H9 (cell line): ENCODE results near the gene DNASE1. TPM values are rescaled to one million over a fixed set of nuclear protein-coding genes. Genes with fewer than 3 reads are reported as not detected.

Source experiments
- DNase-seq: peaks from one replicate; pipeline ENCODE4 v3.0.0-alpha.2; 2017
- H2AFZ ChIP-seq: one replicate; pipeline ENCODE4 v1.6.1; 2013; ENCODE audit warnings: mild to moderate bottlenecking, low read length, control low read depth, moderate library complexity
- H2AK5ac ChIP-seq: 2 replicates; pipeline ENCODE4 v1.6.1; 2013; ENCODE audit warnings: low read length, control low read depth, mixed read lengths; ENCODE audit not compliant: insufficient read length
- H2BK120ac ChIP-seq: one replicate; pipeline ENCODE4 v1.6.1; 2013; ENCODE audit warnings: low read depth, mild to moderate bottlenecking, low read length, control low read depth, inconsistent platforms; ENCODE audit not compliant: poor library complexity, severe bottlenecking
- H2BK12ac ChIP-seq: 2 replicates; pipeline ENCODE4 v1.6.1; 2013; ENCODE audit warnings: low read length, control low read depth, mixed read lengths, low read depth; ENCODE audit not compliant: insufficient read length
- H2BK15ac ChIP-seq: 2 replicates; pipeline ENCODE4 v1.6.1; 2013; ENCODE audit warnings: low read depth, low read length, control low read depth
- H2BK20ac ChIP-seq: one replicate; pipeline ENCODE4 v1.6.1; 2013; ENCODE audit warnings: low read depth, mild to moderate bottlenecking, low read length, control low read depth, inconsistent platforms; ENCODE audit not compliant: poor library complexity, severe bottlenecking
- H2BK5ac ChIP-seq: 2 replicates; pipeline ENCODE4 v1.6.1; 2013; ENCODE audit warnings: low read length, control low read depth, mixed read lengths; ENCODE audit not compliant: insufficient read length
- H3K14ac ChIP-seq: 2 replicates; pipeline ENCODE4 v1.6.1; 2013; ENCODE audit warnings: low read length, control low read depth; ENCODE audit not compliant: insufficient read depth
- H3K18ac ChIP-seq: 2 replicates; pipeline ENCODE4 v1.6.1; 2013; ENCODE audit warnings: low read depth, mild to moderate bottlenecking, mixed read lengths, low read length, control low read depth; ENCODE audit not compliant: insufficient read length
- H3K23ac ChIP-seq: 2 replicates; pipeline ENCODE4 v1.6.1; 2013; ENCODE audit warnings: low read length, control low read depth, mixed read lengths, low read depth; ENCODE audit not compliant: insufficient read length
- H3K23me2 ChIP-seq: 2 replicates; pipeline ENCODE4 v1.6.1; 2013; ENCODE audit warnings: low read depth, mild to moderate bottlenecking, mixed read lengths, low read length, control low read depth; ENCODE audit not compliant: insufficient read length, poor library complexity, severe bottlenecking
- H3K27ac ChIP-seq: 2 replicates; pipeline ENCODE4 v1.5.1; 2013; ENCODE audit warnings: low read length, control low read depth, mixed read lengths, low read depth; ENCODE audit not compliant: insufficient read length
- H3K27me3 ChIP-seq: 2 replicates; pipeline ENCODE4 v1.6.1; 2013; ENCODE audit warnings: low read length, control low read depth, inconsistent platforms; ENCODE audit not compliant: insufficient read depth
- H3K4ac ChIP-seq: 2 replicates; pipeline ENCODE4 v1.6.1; 2013; ENCODE audit warnings: low read depth, mild to moderate bottlenecking, control low read depth, inconsistent platforms, low read length, moderate library complexity
- H3K4me1 ChIP-seq: 2 replicates; pipeline ENCODE4 v1.6.1; 2013; ENCODE audit warnings: low read length, control low read depth, inconsistent platforms; ENCODE audit not compliant: insufficient read depth
- H3K4me2 ChIP-seq: 2 replicates; pipeline ENCODE4 v1.6.1; 2013; ENCODE audit warnings: low read length, control low read depth, mixed read lengths; ENCODE audit not compliant: insufficient read length, insufficient read depth
- H3K56ac ChIP-seq: 2 replicates; pipeline ENCODE4 v1.6.1; 2013; ENCODE audit warnings: low read depth, mild to moderate bottlenecking, mixed read lengths, low read length, control low read depth; ENCODE audit not compliant: insufficient read length
- H3K79me1 ChIP-seq: 2 replicates; pipeline ENCODE4 v1.6.1; 2013; ENCODE audit warnings: low read depth, mild to moderate bottlenecking, moderate library complexity, low read length, control low read depth, inconsistent platforms; ENCODE audit not compliant: insufficient read depth, poor library complexity, severe bottlenecking
- H3K79me2 ChIP-seq: 2 replicates; pipeline ENCODE4 v1.6.1; 2013; ENCODE audit warnings: low read length, control low read depth, inconsistent platforms; ENCODE audit not compliant: insufficient read depth
- H3K9ac ChIP-seq: 2 replicates; pipeline ENCODE4 v1.6.1; 2013; ENCODE audit warnings: low read length, control low read depth, mixed read lengths; ENCODE audit not compliant: insufficient read length; ENCODE audit errors: extremely low read depth
- H3K9me3 ChIP-seq: one replicate; pipeline ENCODE4 v1.6.1; 2013; ENCODE audit warnings: low read depth, low read length, inconsistent platforms; ENCODE audit not compliant: control insufficient read depth
- H3T11ph ChIP-seq: one replicate; pipeline ENCODE4 v1.6.1; 2013; ENCODE audit warnings: mild to moderate bottlenecking, low read length, control low read depth, inconsistent platforms
- H4K20me1 ChIP-seq: one replicate; pipeline ENCODE4 v1.6.1; 2013; ENCODE audit not compliant: control insufficient read depth, insufficient read length, insufficient read depth
- H4K5ac ChIP-seq: 2 replicates; pipeline ENCODE4 v1.6.1; 2013; ENCODE audit warnings: low read depth, mild to moderate bottlenecking, mixed read lengths, low read length, control low read depth; ENCODE audit not compliant: insufficient read length
- H4K8ac ChIP-seq: replicated peaks from 2 replicates; pipeline ENCODE4 v1.6.1; 2013; ENCODE audit warnings: low read length, control low read depth, mixed read lengths, low read depth; ENCODE audit not compliant: insufficient read length
- H4K91ac ChIP-seq: 2 replicates; pipeline ENCODE4 v1.6.1; 2013; ENCODE audit warnings: low read depth, mild to moderate bottlenecking, moderate library complexity, mixed read lengths, low read length, control low read depth; ENCODE audit not compliant: insufficient read length
- H3K27ac Mint-ChIP-seq, 3 experiments: 2 replicates in 2 of 3; 3 replicates in 1 of 3; pipeline ENCODE4 v1.8.0; 2020 to 2021; ENCODE audit warnings: mixed read lengths in 3 of 3, mild to moderate bottlenecking in 1 of 3, moderate library complexity in 1 of 3
- H3K27me3 Mint-ChIP-seq: 2 replicates; pipeline ENCODE4 v1.8.0; 2021; ENCODE audit warnings: low read depth, mild to moderate bottlenecking, moderate library complexity, mixed read lengths
- H3K36me3 Mint-ChIP-seq, 3 experiments: 2 replicates in 2 of 3; 3 replicates in 1 of 3; pipeline ENCODE4 v1.8.0; 2020 to 2021; ENCODE audit warnings: low read depth in 3 of 3, mixed read lengths in 3 of 3; ENCODE audit not compliant: insufficient read depth in 1 of 3
- H3K4me1 Mint-ChIP-seq, 2 experiments: 2 replicates each; pipeline ENCODE4 v1.8.0; 2020; ENCODE audit warnings: mixed read lengths in 2 of 2
- H3K4me3 Mint-ChIP-seq, 2 experiments: 2 replicates in 1 of 2; 3 replicates in 1 of 2; pipeline ENCODE4 v1.8.0; 2020 to 2021; ENCODE audit warnings: mild to moderate bottlenecking in 2 of 2, mixed read lengths in 2 of 2, moderate library complexity in 1 of 2
- H3K9me3 Mint-ChIP-seq, 2 experiments: 2 replicates in 1 of 2; 3 replicates in 1 of 2; pipeline ENCODE4 v1.8.0; 2020; ENCODE audit warnings: mild to moderate bottlenecking in 2 of 2, mixed read lengths in 2 of 2, moderate library complexity in 1 of 2
- WGBS: extraction: QIAGEN DNeasy Blood & Tissue Kit; methylation state at CpG from one replicate; pipeline ENCODE4 v1.1.7; 2013; ENCODE audit warnings: missing lambda C conversion rate, low lambda C conversion rate, mixed read lengths; ENCODE audit not compliant: insufficient read length; ENCODE audit errors: extremely low coverage; 5-methylcytosine and 5-hydroxymethylcytosine counted together
- total RNA-seq: library from RNA; stranded (reverse); gene quantifications from 2 replicates; pipeline ENCODE4 v1.2.1, GENCODE V29; 2021
- TF ChIP-seq, protein P1 (sequence below): fragments of 200-600 bp; sonication (generic); conservative IDR thresholded peaks from 3 replicates; pipeline ENCODE4 v1.8.0; 2021; ENCODE audit warnings: antibody characterized with exemption, mild to moderate bottlenecking

DNASE1 gene
- total RNA-seq, 1 experiment from 2014 or later, result 10.1 TPM

DNA sequence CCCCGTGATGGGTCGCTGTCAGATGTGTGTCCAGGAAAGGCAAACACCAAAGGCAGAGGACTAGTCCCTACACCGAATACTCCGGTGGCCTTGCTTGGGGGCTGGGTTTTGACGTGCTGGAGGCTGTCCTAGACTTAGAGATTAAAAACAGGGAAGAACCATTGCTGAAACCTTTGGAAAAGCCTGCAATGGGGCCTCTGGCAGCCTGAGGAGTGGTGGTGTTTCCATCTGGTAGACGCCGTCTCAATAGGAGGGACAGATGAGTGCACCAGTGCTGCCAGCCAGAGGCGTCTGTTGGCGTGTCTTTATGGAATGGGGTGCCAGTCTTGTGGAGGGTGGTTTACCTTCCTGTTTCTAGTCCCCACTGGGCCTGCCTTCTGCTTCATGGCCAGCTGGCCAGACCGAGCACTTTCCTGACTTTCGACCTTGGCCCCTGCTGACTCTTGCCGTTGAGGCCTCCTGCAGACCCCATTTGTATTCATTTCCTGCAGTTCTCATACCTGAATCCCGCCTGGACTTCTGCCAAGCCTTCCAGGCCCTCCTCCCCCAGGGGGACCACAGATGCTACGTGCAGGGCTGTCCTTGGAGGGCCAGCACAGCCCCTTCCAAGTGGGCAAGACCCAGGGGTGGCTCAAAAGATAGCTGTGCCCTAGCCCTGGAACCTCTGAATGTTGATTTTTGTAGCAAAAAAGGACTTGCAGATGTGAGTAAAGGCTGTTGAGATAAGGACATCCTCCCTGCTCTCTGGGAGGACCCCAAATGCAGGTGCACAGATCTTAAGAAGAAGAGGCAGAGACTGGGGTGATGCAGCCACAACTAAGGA is 1.9 kb upstream of the DNASE1 start:
- Histone ChIP-seq H2AK5ac (no peak overlapping the region), H3K56ac (no peak overlapping the region), H3K4me1 (peaks cover 2% of the 10 kb centered on the region; the same call in 1 of the 2 replicates), H3K79me2 (no peaks in the 10 kb centered on the region), H2BK5ac (no peak overlapping the region), H3T11ph (no peak overlapping the region), H3K27me3 (no peaks in the 10 kb centered on the region), H3K23me2 (no peaks in the 10 kb centered on the region), H3K18ac (no peak overlapping the region), H3K79me1 (no peaks in the 10 kb centered on the region), H3K14ac (no peak overlapping the region), H3K4me2 (no peak overlapping the region), H4K5ac (no peak overlapping the region), H2BK15ac (no peak overlapping the region), H3K4ac (no peak overlapping the region), H3K9me3 (no peaks in the 10 kb centered on the region), H2BK12ac (no peak overlapping the region), H3K23ac (no peak overlapping the region), H3K9ac (no peak overlapping the region), H3K27ac (no peak overlapping the region), H4K91ac (no peak overlapping the region), H2BK20ac (no peak overlapping the region), H4K8ac (no peak overlapping the region), H2AFZ (no peak overlapping the region), H2BK120ac (no peak overlapping the region), H4K20me1 (peaks cover 2% of the 10 kb centered on the region)
- TF ChIP-seq, protein P1, sequence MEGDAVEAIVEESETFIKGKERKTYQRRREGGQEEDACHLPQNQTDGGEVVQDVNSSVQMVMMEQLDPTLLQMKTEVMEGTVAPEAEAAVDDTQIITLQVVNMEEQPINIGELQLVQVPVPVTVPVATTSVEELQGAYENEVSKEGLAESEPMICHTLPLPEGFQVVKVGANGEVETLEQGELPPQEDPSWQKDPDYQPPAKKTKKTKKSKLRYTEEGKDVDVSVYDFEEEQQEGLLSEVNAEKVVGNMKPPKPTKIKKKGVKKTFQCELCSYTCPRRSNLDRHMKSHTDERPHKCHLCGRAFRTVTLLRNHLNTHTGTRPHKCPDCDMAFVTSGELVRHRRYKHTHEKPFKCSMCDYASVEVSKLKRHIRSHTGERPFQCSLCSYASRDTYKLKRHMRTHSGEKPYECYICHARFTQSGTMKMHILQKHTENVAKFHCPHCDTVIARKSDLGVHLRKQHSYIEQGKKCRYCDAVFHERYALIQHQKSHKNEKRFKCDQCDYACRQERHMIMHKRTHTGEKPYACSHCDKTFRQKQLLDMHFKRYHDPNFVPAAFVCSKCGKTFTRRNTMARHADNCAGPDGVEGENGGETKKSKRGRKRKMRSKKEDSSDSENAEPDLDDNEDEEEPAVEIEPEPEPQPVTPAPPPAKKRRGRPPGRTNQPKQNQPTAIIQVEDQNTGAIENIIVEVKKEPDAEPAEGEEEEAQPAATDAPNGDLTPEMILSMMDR, result no peak
- Mint-ChIP-seq H3K9me3 (no peaks in the 10 kb centered on the region), H3K4me1 (peaks cover 28 to 35% of the 10 kb centered on the region in 2 experiments), H3K27me3 (no peaks in the 10 kb centered on the region), H3K36me3 (peaks cover 24 to 52% (median 34%) of the 10 kb centered on the region in 3 experiments), H3K27ac (peak overlapping the region; percentile 55 to 81 (median 79); a peak in 4 of 7 replicates), H3K4me3 (peak overlapping the region in 1 of 2 experiments; percentile 20; a peak in 1 of 5 replicates)
- no CpG with 5 or more reads among the region's 14 CpGs for WGBS
- DNase-seq, result no peak
